ENCODE data around the gene PPP1R26.
"Not testable (repeated sequence)": the region's sequence is repeated elsewhere in the genome, so short reads cannot be mapped to it uniquely, and the experiment has no call there.

Gene PPP1R26

DNA sequence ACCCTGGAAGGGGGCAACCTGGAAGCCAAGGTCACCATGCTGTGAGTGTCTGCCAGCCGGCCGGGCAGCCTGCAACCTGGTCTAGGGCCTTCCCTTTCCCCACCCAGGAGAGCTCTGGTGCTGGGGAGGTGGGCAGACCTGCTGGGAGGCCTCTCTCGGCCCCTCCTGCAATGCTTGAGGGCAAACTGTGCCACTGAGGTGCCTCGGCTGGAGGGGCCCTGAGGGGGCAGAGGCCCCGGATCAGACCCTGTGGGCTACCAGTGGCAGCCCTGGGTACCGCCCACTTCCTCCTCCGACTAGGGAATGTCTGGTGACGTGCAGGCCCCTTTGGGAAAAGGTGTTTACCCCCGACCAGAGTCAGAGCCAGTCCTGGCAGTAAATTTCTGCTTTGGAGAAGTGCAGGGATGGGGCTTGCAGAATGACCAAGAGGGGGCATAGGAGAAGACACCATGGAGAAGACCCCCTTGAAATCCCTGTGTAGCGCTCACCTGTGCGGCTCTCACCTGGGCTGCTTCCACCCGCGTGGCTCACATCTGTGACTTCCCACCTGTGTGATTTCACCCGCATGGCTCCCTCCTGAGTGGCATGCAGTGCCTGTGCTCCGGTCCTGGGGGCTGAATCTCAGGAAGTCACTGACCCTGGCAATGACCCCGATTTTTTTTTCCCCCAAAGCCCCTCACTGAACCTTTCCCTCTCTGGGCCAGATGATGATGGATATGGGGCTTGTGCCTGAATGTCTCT, 42.7 kb downstream of the PPP1R26 start:
- Histone ChIP-seq H3K36me3 (ENCODE audit: insufficient read depth, low read depth, low read length) (no peaks in the 10 kb centered on the region), H3K4me1 (ENCODE audit: insufficient read depth, low read length) (no peaks in the 10 kb centered on the region), H3K27me3 (ENCODE audit: insufficient read depth, low read length) (no peaks in the 10 kb centered on the region), H3K9ac (ENCODE audit: low read depth, low read length) (no peak overlapping the region), H3K9me3 (ENCODE audit: insufficient read depth, low read depth, low read length) (no peaks in the 10 kb centered on the region), H3K27ac (ENCODE audit: low read length) (no peak overlapping the region), H3K4me3 (ENCODE audit: low read length) (no peak overlapping the region)

DNA sequence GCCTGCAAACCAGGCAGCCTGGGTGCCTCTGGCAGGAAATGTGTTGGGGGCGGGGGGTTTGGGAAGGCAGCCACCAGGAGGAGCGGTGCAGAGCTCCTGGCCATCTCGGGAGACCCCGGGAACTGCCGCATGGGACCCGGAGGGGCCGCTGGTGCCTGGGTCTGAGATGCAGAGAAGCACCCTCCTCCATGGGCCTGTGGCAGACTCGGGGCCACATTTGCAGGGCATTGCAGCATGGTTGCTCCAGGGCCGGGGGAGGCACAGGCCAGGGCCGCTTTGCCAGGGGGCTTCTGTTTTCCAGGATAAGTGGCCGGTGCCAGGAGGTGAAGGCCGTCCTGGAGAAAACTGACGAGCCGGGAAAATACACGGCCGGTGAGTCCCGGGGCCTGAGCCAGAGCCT, 43.3 kb downstream of the PPP1R26 start:
- Histone ChIP-seq H3K9me3 (ENCODE audit: insufficient read depth, low read depth, low read length) (no peaks in the 10 kb centered on the region), H3K9ac (ENCODE audit: low read depth, low read length) (no peak overlapping the region), H3K27me3 (ENCODE audit: insufficient read depth, low read length) (no peaks in the 10 kb centered on the region), H3K4me3 (ENCODE audit: low read length) (no peak overlapping the region), H3K27ac (ENCODE audit: low read length) (no peak overlapping the region), H3K4me1 (ENCODE audit: insufficient read depth, low read length) (no peaks in the 10 kb centered on the region), H3K36me3 (ENCODE audit: insufficient read depth, low read depth, low read length) (no peaks in the 10 kb centered on the region)

DNA sequence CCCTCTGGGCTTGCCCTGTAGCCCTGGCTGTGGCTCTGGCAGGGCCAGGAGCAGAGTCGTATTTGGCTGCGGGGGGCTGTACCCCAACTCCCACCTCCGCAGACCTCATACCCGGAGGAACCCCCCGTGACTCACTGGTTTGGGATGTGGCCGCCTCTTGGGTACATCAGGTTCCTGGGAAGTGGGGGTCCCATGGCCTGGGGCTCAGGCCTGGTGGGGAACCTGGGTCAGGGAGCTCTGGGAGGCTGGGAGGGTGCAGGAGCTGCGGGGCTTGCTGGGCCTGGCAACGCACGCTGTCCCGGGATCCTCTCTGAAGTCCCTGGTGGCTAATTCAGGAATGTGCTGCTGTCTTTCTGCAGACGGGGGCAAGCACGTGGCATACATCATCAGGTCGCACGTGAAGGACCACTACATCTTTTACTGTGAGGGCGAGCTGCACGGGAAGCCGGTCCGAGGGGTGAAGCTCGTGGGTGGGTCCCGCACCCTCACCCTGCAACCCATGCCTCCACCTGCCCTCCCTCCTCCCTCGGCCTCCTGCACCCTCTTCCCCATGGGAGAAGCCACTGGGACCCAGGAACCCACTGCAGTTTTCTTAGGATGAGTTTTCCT, 44.0 kb downstream of the PPP1R26 start:
- H3K9ac ChIP-seq (ENCODE audit: low read depth, low read length), result no peak overlapping the region
- H3K36me3 ChIP-seq (ENCODE audit: insufficient read depth, low read depth, low read length), result no peaks in the 10 kb centered on the region
- H3K27me3 ChIP-seq (ENCODE audit: insufficient read depth, low read length), result no peaks in the 10 kb centered on the region
- H3K27ac ChIP-seq (ENCODE audit: low read length), result no peak overlapping the region
- H3K9me3 ChIP-seq (ENCODE audit: insufficient read depth, low read depth, low read length), result no peaks in the 10 kb centered on the region
- no peaks in the 10 kb centered on the region for H3K4me1 ChIP-seq (ENCODE audit: insufficient read depth, low read length)
- no peak overlapping the region for H3K4me3 ChIP-seq (ENCODE audit: low read length)

DNA sequence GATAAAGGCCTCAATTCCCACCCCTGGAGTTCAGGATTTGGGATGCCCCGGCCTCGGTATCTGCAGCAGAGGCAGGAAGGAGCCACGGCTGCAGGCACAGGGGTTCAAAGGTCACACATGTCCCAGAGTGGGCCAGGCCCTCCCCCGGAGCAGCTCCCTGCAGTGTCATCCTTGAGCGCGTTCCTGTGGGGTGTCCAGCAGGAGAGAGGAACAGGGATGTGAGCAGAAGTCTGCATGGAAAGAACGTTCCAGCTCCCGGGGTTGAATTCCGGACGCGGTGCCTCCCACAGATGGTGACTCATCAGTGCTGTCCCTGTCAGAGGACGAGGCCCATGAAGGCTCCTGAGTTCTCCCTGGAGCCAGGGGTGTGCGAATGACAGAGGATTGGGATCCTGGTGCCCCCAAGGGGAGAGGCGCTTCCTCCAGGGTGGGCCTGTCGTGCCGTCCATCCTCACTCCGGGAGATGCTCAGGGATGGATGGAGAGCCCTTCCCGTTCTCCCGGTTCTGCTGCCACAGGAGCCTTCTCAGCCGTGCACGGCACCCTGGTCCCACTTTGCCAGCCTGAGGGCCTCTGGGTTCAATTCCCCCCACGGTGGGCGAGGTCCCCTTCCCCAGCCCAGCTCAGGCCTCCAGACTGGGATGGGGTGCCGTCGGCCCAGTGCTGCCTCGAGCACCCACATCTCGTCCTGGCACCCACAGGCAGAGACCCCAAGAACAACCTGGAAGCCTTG, 44.7 kb downstream of the PPP1R26 start:
- no peaks in the 10 kb centered on the region for H3K4me1 ChIP-seq (ENCODE audit: insufficient read depth, low read length)
- no peak overlapping the region for H3K9ac ChIP-seq (ENCODE audit: low read depth, low read length)
- H3K27ac ChIP-seq (ENCODE audit: low read length), result no peak overlapping the region
- no peaks in the 10 kb centered on the region for H3K9me3 ChIP-seq (ENCODE audit: insufficient read depth, low read depth, low read length)
- no peaks in the 10 kb centered on the region for H3K27me3 ChIP-seq (ENCODE audit: insufficient read depth, low read length)
- H3K4me3 ChIP-seq (ENCODE audit: low read length), result no peak overlapping the region
- H3K36me3 ChIP-seq (ENCODE audit: insufficient read depth, low read depth, low read length), result no peaks in the 10 kb centered on the region

GRCh38 chr9:135525241-135526088, 45.9 kb downstream of the PPP1R26 start:
- Histone ChIP-seq H3K4me1 (ENCODE audit: insufficient read depth, low read length) (no peaks in the 10 kb centered on the region), H3K36me3 (ENCODE audit: insufficient read depth, low read depth, low read length) (no peaks in the 10 kb centered on the region), H3K27me3 (ENCODE audit: insufficient read depth, low read length) (no peaks in the 10 kb centered on the region), H3K27ac (ENCODE audit: low read length) (no peak overlapping the region), H3K9me3 (ENCODE audit: insufficient read depth, low read depth, low read length) (no peaks in the 10 kb centered on the region), H3K4me3 (ENCODE audit: low read length) (no peak overlapping the region), H3K9ac (ENCODE audit: low read depth, low read length) (no peak overlapping the region)

DNA sequence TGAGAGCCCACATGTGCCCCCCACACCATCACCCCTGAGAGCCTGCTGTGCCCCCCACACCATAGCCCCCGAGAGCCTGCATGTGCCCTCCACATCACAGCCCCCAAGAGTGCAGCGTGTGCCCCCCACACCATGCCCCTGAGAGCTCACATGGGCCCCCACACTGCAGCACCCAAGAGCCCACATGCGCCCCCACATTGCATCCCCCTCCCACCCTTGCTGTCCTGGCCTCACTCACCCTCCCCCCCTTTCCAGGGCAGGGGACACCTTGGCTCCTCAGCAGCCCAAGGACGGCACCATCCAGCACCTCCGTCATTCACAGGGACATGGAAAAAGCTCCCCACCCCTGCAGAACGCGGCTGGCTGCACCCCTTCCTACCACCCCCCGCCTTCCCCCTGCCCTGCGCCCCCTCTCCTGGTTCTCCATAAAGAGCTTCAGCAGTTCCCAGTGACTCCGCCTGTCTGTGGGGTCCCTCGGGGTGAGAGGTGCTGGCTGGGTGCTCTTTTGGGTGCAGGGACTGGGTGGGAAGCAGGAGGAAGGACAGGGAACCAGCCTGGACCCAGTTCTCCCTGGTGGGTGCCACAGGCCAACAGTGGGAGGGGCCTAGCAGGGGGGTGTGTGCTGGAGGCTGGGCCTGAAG, 46.6 kb downstream of the PPP1R26 start:
- H3K27me3 ChIP-seq (ENCODE audit: insufficient read depth, low read length), result no peaks in the 10 kb centered on the region
- no peaks in the 10 kb centered on the region for H3K36me3 ChIP-seq (ENCODE audit: insufficient read depth, low read depth, low read length)
- no peak overlapping the region for H3K27ac ChIP-seq (ENCODE audit: low read length)
- H3K9ac ChIP-seq (ENCODE audit: low read depth, low read length), result no peak overlapping the region
- no peaks in the 10 kb centered on the region for H3K9me3 ChIP-seq (ENCODE audit: insufficient read depth, low read depth, low read length)
- no peaks in the 10 kb centered on the region for H3K4me1 ChIP-seq (ENCODE audit: insufficient read depth, low read length)
- no peak overlapping the region for H3K4me3 ChIP-seq (ENCODE audit: low read length)

DNA sequence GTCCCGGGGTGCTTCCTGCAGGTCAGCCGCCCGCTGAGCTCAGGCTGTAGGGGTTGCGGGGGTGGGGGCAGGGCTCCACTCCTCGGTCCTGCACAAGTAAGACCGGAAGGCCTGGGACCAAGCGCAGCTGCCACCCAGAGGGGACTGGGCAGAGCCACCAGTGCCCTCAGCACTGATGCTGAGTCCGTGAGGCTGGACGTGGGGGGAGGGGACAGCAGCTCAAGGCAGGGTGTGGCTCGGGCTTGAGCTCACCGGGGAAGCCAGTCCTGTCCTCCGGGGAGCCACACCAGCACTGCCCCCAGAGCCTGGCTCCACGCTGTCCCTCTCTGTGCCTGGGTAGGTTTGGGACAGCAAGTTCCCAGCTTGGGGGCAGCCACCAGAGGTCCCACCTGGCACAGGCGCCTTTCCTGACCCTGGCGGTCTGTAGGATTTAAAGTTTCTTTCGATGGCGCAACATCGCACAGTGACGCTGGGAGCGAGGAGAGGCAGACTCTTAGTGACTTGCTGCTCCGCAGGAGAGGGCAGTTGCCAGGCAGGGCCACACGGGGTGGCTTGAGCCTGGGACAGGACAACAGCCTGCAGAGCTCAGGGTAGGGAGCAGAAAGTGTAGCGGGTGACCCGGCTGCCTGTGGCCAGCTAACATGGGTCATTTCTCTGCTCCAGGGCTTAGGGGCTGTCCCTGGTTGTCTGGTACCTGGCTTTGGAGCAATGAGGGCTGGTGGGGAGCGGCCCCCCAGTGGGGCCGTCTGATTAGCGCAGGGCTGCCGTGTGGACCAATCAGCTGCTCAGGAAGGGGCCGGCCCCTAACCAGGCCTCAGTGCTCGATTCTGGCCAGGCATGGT, 47.4 kb downstream of the PPP1R26 start:
- Histone ChIP-seq H3K9ac (ENCODE audit: low read depth, low read length) (no peak overlapping the region), H3K27me3 (ENCODE audit: insufficient read depth, low read length) (no peaks in the 10 kb centered on the region), H3K27ac (ENCODE audit: low read length) (no peak overlapping the region), H3K9me3 (ENCODE audit: insufficient read depth, low read depth, low read length) (no peaks in the 10 kb centered on the region), H3K4me3 (ENCODE audit: low read length) (no peak overlapping the region), H3K4me1 (ENCODE audit: insufficient read depth, low read length) (no peaks in the 10 kb centered on the region), H3K36me3 (ENCODE audit: insufficient read depth, low read depth, low read length) (no peaks in the 10 kb centered on the region)

DNA sequence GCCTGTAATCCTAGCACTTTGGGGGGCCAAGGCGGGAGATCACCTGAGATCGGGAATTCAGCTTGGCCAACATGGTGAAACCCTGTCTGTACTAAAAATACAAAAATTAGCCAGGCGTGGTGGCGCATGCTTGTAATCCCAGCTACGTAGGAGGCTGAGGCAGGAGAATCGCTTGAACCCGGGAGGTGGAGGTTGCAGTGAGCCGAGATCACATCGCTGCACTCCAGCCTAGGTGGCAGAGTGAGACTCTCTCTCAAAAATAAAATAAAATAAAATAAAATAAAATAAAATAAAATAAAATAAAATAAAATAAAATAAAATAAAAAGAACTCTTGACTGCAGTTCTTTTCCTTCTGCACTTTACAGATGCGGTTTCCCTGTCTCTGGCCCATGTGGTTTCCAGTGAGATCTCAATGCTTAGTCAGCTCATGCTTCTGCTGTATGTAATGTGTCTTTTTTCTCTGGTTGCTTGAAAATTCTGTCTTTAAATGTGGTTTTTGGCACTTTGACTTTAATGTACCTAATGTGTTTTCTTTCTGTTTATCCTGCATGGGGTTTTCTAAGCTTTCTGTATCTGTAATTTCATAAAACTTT, 49.4 kb downstream of the PPP1R26 start:
- not testable (repeated sequence) for H3K4me1 ChIP-seq (ENCODE audit: insufficient read depth, low read length); H3K4me3 ChIP-seq (ENCODE audit: low read length); H3K27me3 ChIP-seq (ENCODE audit: insufficient read depth, low read length); H3K9ac ChIP-seq (ENCODE audit: low read depth, low read length); H3K27ac ChIP-seq (ENCODE audit: low read length); H3K9me3 ChIP-seq (ENCODE audit: insufficient read depth, low read depth, low read length); H3K36me3 ChIP-seq (ENCODE audit: insufficient read depth, low read depth, low read length)

DNA sequence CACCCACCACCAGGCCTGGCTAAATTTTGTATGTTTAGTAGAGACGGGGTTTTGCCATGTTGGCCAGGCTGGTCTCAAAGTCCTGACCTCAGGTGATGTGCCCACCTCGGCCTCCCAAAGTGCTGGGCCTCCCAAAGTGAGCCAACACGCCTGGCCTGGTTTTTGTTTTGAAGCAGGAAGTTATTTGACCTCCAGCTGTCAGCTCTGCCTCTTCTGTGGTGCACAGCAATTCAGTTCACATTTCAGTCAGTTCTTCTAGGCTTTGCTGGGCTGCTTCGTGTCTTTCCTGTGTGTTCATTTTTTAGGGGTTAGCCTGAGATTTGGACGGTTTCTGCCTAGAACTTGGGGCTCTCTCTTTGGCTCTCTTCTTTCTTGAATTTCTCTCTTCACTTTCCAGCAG, 50.6 kb downstream of the PPP1R26 start:
- Histone ChIP-seq H3K4me1 (ENCODE audit: insufficient read depth, low read length) (no peaks in the 10 kb centered on the region), H3K9me3 (ENCODE audit: insufficient read depth, low read depth, low read length) (no peaks in the 10 kb centered on the region), H3K9ac (ENCODE audit: low read depth, low read length) (no peak overlapping the region), H3K36me3 (ENCODE audit: insufficient read depth, low read depth, low read length) (no peaks in the 10 kb centered on the region), H3K27me3 (ENCODE audit: insufficient read depth, low read length) (no peaks in the 10 kb centered on the region), H3K27ac (ENCODE audit: low read length) (no peak overlapping the region), H3K4me3 (ENCODE audit: low read length) (no peak overlapping the region)

GRCh38 chr9:135531096-135531495, 51.5 kb downstream of the PPP1R26 start:
- Histone ChIP-seq H3K9ac (ENCODE audit: low read depth, low read length) (no peak overlapping the region), H3K9me3 (ENCODE audit: insufficient read depth, low read depth, low read length) (no peaks in the 10 kb centered on the region), H3K4me1 (ENCODE audit: insufficient read depth, low read length) (no peaks in the 10 kb centered on the region), H3K36me3 (ENCODE audit: insufficient read depth, low read depth, low read length) (no peaks in the 10 kb centered on the region), H3K27ac (ENCODE audit: low read length) (no peak overlapping the region), H3K4me3 (ENCODE audit: low read length) (no peak overlapping the region), H3K27me3 (ENCODE audit: insufficient read depth, low read length) (no peaks in the 10 kb centered on the region)
